ENCODE results near the gene TAF5.

DNA sequence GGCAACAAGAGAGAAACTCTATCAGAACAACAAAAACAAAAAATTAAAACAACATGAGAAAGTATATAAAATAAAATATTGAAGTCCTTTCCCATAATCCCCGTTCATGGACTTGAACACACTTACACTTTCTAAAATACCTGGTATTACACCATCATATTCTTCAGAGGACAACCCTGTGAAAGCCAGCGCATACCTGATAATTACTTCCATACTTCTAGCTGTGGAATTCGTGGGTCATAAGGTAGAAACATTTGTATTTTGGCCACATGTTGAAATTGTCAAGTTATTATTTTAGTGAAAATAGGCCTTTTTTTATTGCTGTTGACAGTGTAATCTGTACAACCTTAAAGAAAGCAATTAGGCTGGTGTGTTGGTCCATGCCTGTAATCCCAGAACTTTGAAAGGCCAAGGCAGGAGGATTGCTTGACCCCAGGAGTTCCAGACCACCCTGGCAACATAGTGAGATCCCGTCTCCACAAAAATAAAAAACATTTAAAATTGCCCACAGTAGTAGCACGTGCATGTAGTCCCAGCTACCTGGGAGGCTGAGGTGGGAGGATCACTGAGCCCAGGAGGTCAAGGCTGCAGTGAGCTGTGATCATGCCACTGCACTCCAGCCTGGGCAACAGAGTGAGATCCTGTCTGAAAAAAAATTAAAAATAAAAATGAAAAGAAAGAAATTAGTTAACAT lies 11.7 kb upstream of the TAF5 start:
- TF ChIP-seq, protein P1, sequence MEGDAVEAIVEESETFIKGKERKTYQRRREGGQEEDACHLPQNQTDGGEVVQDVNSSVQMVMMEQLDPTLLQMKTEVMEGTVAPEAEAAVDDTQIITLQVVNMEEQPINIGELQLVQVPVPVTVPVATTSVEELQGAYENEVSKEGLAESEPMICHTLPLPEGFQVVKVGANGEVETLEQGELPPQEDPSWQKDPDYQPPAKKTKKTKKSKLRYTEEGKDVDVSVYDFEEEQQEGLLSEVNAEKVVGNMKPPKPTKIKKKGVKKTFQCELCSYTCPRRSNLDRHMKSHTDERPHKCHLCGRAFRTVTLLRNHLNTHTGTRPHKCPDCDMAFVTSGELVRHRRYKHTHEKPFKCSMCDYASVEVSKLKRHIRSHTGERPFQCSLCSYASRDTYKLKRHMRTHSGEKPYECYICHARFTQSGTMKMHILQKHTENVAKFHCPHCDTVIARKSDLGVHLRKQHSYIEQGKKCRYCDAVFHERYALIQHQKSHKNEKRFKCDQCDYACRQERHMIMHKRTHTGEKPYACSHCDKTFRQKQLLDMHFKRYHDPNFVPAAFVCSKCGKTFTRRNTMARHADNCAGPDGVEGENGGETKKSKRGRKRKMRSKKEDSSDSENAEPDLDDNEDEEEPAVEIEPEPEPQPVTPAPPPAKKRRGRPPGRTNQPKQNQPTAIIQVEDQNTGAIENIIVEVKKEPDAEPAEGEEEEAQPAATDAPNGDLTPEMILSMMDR (conservative IDR thresholded peaks at IDR 0.05; ENCODE audit: low read depth in 2 of 2), result no peak
- TF ChIP-seq EZH2 (IDR thresholded peaks at IDR 0.05; ENCODE audit: low read depth, unreplicated experiment) (no peak), EZH2phosphoT487 (IDR thresholded peaks at IDR 0.05; ENCODE audit: unreplicated experiment) (no peak), CREB1 (CRISPR knock-in tag; IDR thresholded peaks at IDR 0.05; ENCODE audit: low read depth) (no peak), JUNB (IDR thresholded peaks at IDR 0.05; ENCODE audit: unreplicated experiment) (no peak), POLR2AphosphoS5 (IDR thresholded peaks at IDR 0.05; ENCODE audit: low read depth) (no peak)
- TF ChIP-seq, protein P2, sequence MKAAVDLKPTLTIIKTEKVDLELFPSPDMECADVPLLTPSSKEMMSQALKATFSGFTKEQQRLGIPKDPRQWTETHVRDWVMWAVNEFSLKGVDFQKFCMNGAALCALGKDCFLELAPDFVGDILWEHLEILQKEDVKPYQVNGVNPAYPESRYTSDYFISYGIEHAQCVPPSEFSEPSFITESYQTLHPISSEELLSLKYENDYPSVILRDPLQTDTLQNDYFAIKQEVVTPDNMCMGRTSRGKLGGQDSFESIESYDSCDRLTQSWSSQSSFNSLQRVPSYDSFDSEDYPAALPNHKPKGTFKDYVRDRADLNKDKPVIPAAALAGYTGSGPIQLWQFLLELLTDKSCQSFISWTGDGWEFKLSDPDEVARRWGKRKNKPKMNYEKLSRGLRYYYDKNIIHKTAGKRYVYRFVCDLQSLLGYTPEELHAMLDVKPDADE (IDR thresholded peaks at IDR 0.05), result no peak
